Measurements from ENCODE around the gene APBA1. TPM values are rescaled to one million over a fixed set of nuclear protein-coding genes. Genes with fewer than 3 reads are reported as not detected.

Gene APBA1
- total RNA-seq, 1 experiment from 2014 or later, result 4.5 TPM

GRCh38 chr9:69535286-69535832, 136.8 kb downstream of the APBA1 start:
- peak; percentile 2 for DNase-seq (ENCODE audit: low read depth)

- no peak for DNase-seq (ENCODE audit: low read depth)
Observed at GRCh38 chr9:69532396-69532795, 139.8 kb downstream of the APBA1 start.

GRCh38 chr9:69527454-69527853, 144.7 kb downstream of the APBA1 start:
- no peak for DNase-seq (ENCODE audit: low read depth)

- DNase-seq (ENCODE audit: low read depth), result no peak
Observed at GRCh38 chr9:69526699-69527098, 145.5 kb downstream of the APBA1 start.

- DNase-seq (ENCODE audit: low read depth), result no peak
Observed at GRCh38 chr9:69519470-69520240, 152.5 kb downstream of the APBA1 start.

GRCh38 chr9:69516353-69517322, 155.5 kb downstream of the APBA1 start:
- DNase-seq (ENCODE audit: low read depth), result no peak

GRCh38 chr9:69515810-69516209, 156.4 kb downstream of the APBA1 start:
- no peak for DNase-seq (ENCODE audit: low read depth)

GRCh38 chr9:69513141-69513820, 158.9 kb downstream of the APBA1 start:
- DNase-seq (ENCODE audit: low read depth), result no peak

- DNase-seq (ENCODE audit: low read depth), result no peak
Observed at GRCh38 chr9:69504058-69504457, 168.1 kb downstream of the APBA1 start.

- peak; percentile 35 for DNase-seq (ENCODE audit: low read depth)
Observed at GRCh38 chr9:69502671-69503301, 169.4 kb downstream of the APBA1 start.

GRCh38 chr9:69500896-69501295, 171.3 kb downstream of the APBA1 start:
- DNase-seq (ENCODE audit: low read depth), result no peak

GRCh38 chr9:69499959-69500358, 172.2 kb downstream of the APBA1 start:
- DNase-seq (ENCODE audit: low read depth), result no peak

- DNase-seq (ENCODE audit: low read depth), result no peak
Observed at GRCh38 chr9:69499407-69499806, 172.8 kb downstream of the APBA1 start.

GRCh38 chr9:69498470-69498869, 173.7 kb downstream of the APBA1 start:
- no peak for DNase-seq (ENCODE audit: low read depth)

GRCh38 chr9:69497816-69498215, 174.4 kb downstream of the APBA1 start:
- no peak for DNase-seq (ENCODE audit: low read depth)

- DNase-seq (ENCODE audit: low read depth), result no peak
Observed at GRCh38 chr9:69496846-69497450, 175.2 kb downstream of the APBA1 start.

GRCh38 chr9:69495296-69495695, 176.9 kb downstream of the APBA1 start:
- no peak for DNase-seq (ENCODE audit: low read depth)

- DNase-seq (ENCODE audit: low read depth), result no peak
Observed at GRCh38 chr9:69494763-69495162, 177.4 kb downstream of the APBA1 start.

- DNase-seq (ENCODE audit: low read depth), result no peak
Observed at GRCh38 chr9:69494208-69494607, 178.0 kb downstream of the APBA1 start.

GRCh38 chr9:69486498-69486897, 185.7 kb downstream of the APBA1 start:
- DNase-seq (ENCODE audit: low read depth), result no peak

- DNase-seq (ENCODE audit: low read depth), result no peak
Observed at GRCh38 chr9:69485466-69485865, 186.7 kb downstream of the APBA1 start.
